ENCODE data around the gene SENP2. TPM values are rescaled to one million over a fixed set of nuclear protein-coding genes. Genes with fewer than 3 reads are reported as not detected.

SENP2 gene
- total and polyA plus RNA-seq, 2 of the 13 experiments (the other 11 are each of a cell fraction or from before 2014, with no cell fraction given): 7.7 to 46.2 TPM

- TF ChIP-seq ZNF781 (CRISPR knock-in tag; IDR thresholded peaks at IDR 0.05; ENCODE audit: borderline replicate concordance, not compliant biosample characterization) (no peak), KMT2A (CRISPR knock-in tag; IDR thresholded peaks at IDR 0.05) (no peak), AFF4 (CRISPR knock-in tag; IDR thresholded peaks at IDR 0.05) (no peak), RAD51 (IDR thresholded peaks at IDR 0.05; ENCODE audit: borderline replicate concordance) (no peak), ZBTB34 (CRISPR knock-in tag; IDR thresholded peaks at IDR 0.05) (no peak), ZNF326 (CRISPR knock-in tag; IDR thresholded peaks at IDR 0.05; ENCODE audit: borderline replicate concordance) (no peak)
- TF ChIP-seq, protein P1, sequence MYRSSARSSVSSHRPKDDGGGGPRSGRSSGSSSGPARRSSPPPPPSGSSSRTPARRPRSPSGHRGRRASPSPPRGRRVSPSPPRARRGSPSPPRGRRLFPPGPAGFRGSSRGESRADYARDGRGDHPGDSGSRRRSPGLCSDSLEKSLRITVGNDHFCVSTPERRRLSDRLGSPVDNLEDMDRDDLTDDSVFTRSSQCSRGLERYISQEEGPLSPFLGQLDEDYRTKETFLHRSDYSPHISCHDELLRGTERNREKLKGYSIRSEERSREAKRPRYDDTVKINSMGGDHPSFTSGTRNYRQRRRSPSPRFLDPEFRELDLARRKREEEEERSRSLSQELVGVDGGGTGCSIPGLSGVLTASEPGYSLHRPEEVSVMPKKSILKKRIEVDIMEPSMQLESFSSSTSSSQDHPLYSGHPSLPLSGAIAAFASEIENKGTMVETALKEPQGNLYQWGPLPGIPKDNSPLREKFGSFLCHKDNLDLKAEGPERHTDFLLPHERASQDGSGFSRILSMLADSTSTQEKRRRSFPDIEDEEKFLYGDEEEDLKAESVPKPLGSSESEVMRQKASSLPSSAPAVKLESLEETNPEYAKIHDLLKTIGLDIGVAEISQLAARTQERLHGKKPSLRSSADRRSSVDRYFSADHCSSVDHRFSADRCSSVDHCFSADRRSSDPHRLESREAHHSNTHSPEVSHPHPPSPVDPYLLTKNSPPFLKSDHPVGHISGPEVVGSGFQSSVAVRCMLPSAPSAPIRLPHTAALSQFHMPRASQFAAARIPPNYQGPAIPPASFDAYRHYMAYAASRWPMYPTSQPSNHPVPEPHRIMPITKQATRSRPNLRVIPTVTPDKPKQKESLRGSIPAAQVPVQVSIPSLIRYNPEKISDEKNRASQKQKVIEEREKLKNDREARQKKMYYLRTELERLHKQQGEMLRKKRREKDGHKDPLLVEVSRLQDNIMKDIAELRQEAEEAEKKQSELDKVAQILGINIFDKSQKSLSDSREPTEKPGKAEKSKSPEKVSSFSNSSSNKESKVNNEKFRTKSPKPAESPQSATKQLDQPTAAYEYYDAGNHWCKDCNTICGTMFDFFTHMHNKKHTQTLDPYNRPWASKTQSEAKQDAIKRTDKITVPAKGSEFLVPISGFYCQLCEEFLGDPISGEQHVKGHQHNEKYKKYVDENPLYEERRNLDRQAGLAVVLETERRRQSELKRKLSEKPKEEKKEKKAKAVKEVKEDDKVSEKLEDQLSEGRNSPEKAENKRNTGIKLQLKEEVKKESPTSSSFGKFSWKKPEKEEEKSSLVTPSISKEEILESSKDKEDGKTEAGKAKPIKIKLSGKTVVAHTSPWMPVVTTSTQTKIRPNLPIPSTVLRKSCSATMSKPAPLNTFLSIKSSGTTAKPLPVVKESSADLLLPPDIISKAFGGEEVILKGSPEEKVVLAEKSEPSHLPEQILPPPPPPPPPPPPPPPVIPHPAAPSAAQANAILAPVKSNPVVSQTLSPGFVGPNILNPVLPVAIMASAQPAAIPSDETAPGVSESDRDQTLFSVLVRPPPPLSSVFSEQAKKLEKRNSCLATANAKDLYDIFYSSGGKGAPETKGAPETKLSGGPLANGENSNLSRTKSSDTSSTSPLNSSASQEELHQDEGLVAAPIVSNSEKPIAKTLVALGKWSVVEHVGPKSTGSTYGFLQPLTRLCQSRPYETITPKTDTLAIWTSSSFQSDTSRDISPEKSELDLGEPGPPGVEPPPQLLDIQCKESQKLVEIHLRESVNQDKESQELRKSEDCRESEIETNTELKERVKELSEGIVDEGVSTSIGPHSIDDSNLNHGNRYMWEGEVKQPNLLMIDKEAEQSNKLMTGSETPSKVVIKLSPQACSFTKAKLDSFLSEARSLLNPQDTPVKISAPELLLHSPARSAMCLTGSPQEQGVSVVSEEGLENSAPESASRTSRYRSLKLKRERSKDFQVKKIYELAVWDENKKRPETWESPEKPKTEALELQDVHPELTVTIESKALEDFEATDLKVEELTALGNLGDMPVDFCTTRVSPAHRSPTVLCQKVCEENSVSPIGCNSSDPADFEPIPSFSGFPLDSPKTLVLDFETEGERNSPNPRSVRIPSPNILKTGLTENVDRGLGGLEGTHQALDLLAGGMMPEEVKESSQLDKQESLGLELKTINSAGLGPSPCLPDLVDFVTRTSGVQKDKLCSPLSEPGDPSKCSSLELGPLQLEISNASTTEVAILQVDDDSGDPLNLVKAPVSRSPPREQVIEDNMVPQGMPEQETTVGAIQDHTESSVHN (CRISPR knock-in tag; IDR thresholded peaks at IDR 0.05): no peak
Observed at GRCh38 chr3:185623939-185624665, 38.0 kb downstream of the SENP2 start (continued).

Measured in HepG2 (cell line).